NT2/D1 (cell line): ENCODE measurements around the gene EN2.

Source experiments
- DNase-seq: peaks from one replicate; pipeline ENCODE4 v3.0.0-alpha.2; 2011; ENCODE audit warnings: low read depth, low spot score
- H3K27me3 ChIP-seq: 2 replicates; pipeline ENCODE4 v1.6.0; 2011; ENCODE audit warnings: mild to moderate bottlenecking; ENCODE audit not compliant: insufficient read length, insufficient read depth
- H3K36me3 ChIP-seq: 2 replicates; pipeline ENCODE4 v1.6.1; 2011; ENCODE audit warnings: mild to moderate bottlenecking, low read length, mixed read lengths; ENCODE audit not compliant: insufficient read depth, insufficient read length
- H3K4me1 ChIP-seq: 2 replicates; pipeline ENCODE4 v1.5.1; 2011; ENCODE audit not compliant: insufficient read depth, insufficient read length
- H3K4me3 ChIP-seq: 2 replicates; pipeline ENCODE4 v1.5.1; 2011; ENCODE audit warnings: low read depth; ENCODE audit not compliant: insufficient read length
- H3K9ac ChIP-seq: 2 replicates; pipeline ENCODE4 v1.6.0; 2011; ENCODE audit warnings: low read depth; ENCODE audit not compliant: insufficient read length
- H3K9me3 ChIP-seq: 2 replicates; pipeline ENCODE4 v1.5.1; 2011; ENCODE audit warnings: mild to moderate bottlenecking, low read length; ENCODE audit not compliant: insufficient read depth
- SUZ12 ChIP-seq: IDR thresholded peaks from 2 replicates; pipeline ENCODE4 v1.6.1; 2011; ENCODE audit not compliant: insufficient read length, insufficient read depth; ENCODE audit errors: extremely low read depth
- YY1 ChIP-seq: IDR thresholded peaks from 2 replicates; pipeline ENCODE4 v1.6.1; 2011; ENCODE audit not compliant: insufficient read length, insufficient read depth
- ZNF274 ChIP-seq: IDR thresholded peaks from 2 replicates; pipeline ENCODE4 v1.6.1; 2011; ENCODE audit warnings: mild to moderate bottlenecking, low read depth, low read length

EN2 gene

DNA sequence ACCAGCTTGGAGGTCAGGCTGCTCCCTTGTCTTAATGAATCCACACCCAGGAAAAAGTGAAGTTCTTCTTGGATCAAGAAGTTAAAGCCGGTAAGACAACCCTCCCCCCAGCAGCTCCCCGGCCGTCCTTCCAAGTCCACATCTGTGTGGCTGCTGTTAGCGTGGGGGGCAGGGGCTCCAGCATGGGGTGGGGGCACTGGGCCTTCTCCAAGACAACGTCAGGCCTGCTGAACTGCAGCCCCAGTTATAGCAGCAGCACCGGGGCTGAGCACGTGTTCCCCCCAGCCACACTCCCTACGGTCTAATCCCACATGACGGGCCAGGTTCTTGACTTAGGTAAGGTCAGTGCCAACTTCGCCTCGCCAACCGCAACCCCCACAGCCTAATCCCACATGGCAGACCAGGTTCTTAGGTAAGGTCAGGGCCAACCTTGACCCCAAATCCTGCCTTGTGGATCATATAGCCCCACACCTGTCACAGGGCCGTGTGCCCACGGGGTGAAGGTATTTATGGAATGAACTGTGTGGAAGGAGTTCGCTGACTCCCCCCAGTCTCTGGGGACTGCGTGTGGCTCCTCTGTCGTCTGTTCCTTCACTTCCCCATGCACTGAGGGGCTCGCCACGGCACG, 30.4 kb upstream of the EN2 start:
- H3K4me1 ChIP-seq, result peaks cover 3% of the 10 kb centered on the region
- no peak overlapping the region for H3K4me3 ChIP-seq
- no peaks in the 10 kb centered on the region for H3K9me3 ChIP-seq
- H3K9ac ChIP-seq, result no peak overlapping the region
- TF ChIP-seq YY1 (no peak), SUZ12 (no peak), ZNF274 (no peak)
- peaks cover 6% of the 10 kb centered on the region for H3K27me3 ChIP-seq
- DNase-seq, result no peak
- H3K36me3 ChIP-seq, result no peaks in the 10 kb centered on the region

DNA sequence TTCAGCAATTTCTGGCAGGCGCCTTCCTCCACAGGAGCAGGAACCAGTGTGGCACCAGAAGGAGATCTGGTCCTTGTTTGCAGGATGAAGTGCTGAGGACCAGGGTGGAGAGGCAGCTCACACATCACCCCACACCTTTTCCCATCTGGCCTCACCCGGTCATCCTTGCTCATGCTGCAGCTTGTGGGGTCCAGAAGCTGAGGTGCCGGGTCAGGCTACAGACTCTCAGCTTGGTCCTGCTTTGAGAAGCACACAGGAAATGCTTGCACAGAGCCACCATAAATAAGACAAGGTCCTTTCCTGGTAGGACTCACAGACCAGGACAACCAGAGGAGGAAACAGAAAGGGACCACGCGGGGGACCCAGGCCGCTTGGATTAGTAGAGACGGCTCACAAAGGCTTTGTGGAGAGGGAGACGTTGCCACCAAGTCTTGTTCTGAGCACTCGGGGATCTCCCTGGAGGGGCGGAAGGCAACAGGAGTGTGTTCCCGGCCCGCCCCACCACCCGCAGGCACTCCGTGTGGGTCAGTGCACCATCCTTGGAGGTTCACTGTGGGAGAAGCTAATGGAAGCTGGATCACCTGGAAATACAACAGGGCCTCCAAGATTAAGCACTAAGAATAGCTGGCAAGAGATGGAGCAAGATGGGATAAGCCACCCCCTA, 29.6 kb upstream of the EN2 start:
- H3K9ac ChIP-seq, result no peak overlapping the region
- no peak for DNase-seq
- peaks cover 3% of the 10 kb centered on the region for H3K4me1 ChIP-seq
- H3K36me3 ChIP-seq, result no peaks in the 10 kb centered on the region
- peaks cover 6% of the 10 kb centered on the region for H3K27me3 ChIP-seq
- TF ChIP-seq YY1, result no peak
- no peak for TF ChIP-seq ZNF274
- no peak for TF ChIP-seq SUZ12
- H3K9me3 ChIP-seq, result no peaks in the 10 kb centered on the region
- no peak overlapping the region for H3K4me3 ChIP-seq

DNA sequence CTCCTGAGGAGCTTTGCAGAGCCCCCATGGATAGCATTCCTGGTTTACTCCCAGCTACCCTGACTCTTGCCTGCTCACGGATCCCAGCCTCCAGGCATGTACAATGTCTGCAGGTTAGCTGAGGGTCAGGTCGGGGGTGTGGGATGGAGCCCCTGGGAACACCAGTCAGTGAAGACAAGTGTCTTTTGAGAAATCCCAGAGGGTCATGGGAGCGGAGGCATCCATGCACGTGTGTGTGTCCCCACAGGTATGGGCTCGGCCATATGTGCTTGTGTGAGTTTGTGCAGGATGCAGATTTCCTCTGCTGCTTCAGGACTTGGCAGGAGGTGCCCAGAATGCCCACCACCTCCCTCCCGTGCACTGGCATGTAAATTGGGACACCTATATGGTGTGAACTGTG, 28.3 kb upstream of the EN2 start:
- H3K4me3 ChIP-seq, result no peak overlapping the region
- H3K4me1 ChIP-seq, result peaks cover 3% of the 10 kb centered on the region
- peaks cover 6% of the 10 kb centered on the region for H3K27me3 ChIP-seq
- DNase-seq, result no peak
- H3K9me3 ChIP-seq, result no peaks in the 10 kb centered on the region
- H3K9ac ChIP-seq, result no peak overlapping the region
- no peaks in the 10 kb centered on the region for H3K36me3 ChIP-seq
- TF ChIP-seq YY1, result no peak
- TF ChIP-seq SUZ12, result no peak
- no peak for TF ChIP-seq ZNF274

DNA sequence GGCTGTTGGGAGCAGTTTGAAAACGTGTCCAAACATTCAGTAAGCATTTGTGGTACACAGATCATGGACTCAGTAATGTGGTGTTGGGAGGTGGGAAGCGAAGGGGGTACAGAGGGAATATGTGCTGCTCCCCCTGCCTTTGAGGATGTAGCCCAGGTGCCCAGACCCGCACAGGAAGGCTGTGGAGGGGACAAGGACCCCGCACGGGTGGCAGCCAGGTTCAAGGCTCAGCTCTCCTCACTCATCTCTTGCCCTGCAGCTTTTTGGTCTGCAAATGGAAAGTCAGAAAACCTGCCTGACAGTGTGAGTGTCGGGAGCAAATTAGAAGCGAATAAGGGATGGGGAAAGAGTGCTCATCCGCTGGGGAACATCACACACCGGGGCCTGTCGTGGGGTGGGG, 27.3 kb upstream of the EN2 start:
- Histone ChIP-seq H3K27me3 (peaks cover 6% of the 10 kb centered on the region), H3K9ac (no peak overlapping the region), H3K36me3 (no peaks in the 10 kb centered on the region), H3K4me3 (no peak overlapping the region), H3K9me3 (no peaks in the 10 kb centered on the region), H3K4me1 (peaks cover 3% of the 10 kb centered on the region)
- no peak for DNase-seq
- TF ChIP-seq ZNF274 (no peak), YY1 (no peak), SUZ12 (no peak)

DNA sequence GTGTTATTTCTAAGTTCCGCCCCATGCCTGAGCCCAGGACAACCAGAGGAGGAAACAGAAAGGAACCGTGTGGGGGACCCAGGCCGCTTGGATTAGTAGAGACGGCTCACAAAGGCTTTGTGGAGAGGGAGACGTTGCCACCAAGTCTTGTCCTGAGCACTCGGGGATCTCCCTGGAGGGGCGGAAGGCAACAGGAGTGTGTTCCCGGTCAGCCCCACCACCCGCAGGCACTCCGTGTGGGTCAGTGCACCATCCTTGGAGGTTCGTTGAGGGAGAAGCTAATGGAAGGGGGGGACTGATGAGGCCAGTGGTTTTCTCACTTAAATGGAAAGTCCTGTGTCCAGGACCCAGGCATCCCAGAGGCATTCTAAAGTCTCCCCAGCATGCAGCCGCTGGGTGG, 26.7 kb upstream of the EN2 start:
- no peaks in the 10 kb centered on the region for H3K36me3 ChIP-seq
- H3K9me3 ChIP-seq, result no peaks in the 10 kb centered on the region
- H3K27me3 ChIP-seq, result peaks cover 6% of the 10 kb centered on the region
- peaks cover 3% of the 10 kb centered on the region for H3K4me1 ChIP-seq
- DNase-seq, result no peak
- TF ChIP-seq YY1, result no peak
- no peak for TF ChIP-seq SUZ12
- no peak for TF ChIP-seq ZNF274
- no peak overlapping the region for H3K9ac ChIP-seq
- H3K4me3 ChIP-seq, result no peak overlapping the region

DNA sequence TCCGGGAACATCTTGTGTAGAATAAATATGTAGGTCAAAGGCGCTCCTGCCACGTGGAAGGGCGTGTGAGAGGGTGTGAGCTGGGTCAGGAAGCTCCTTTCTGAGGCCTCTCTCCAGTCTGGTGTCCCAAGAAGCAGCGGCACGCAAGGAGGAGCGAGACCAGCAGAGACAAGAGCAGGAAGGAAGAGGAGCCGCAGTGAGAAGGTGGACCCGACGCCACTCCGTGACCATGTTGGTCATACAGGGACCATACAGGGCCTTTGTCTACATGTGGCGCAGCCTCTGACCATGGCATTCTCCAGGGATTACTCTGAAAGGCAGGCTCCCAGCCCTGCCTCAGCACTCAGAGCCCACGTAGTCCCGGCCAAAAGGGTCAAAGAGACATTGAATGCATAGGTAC, 26.2 kb upstream of the EN2 start:
- Histone ChIP-seq H3K36me3 (no peaks in the 10 kb centered on the region), H3K9ac (no peak overlapping the region), H3K9me3 (no peaks in the 10 kb centered on the region), H3K4me1 (peaks cover 3% of the 10 kb centered on the region), H3K4me3 (no peak overlapping the region), H3K27me3 (peaks cover 6% of the 10 kb centered on the region)
- TF ChIP-seq ZNF274 (no peak), YY1 (no peak), SUZ12 (no peak)
- no peak for DNase-seq

- no peak overlapping the region for H3K4me3 ChIP-seq
- H3K4me1 ChIP-seq, result peaks cover 3% of the 10 kb centered on the region
- no peaks in the 10 kb centered on the region for H3K9me3 ChIP-seq
- no peak for DNase-seq
- TF ChIP-seq YY1, result no peak
- no peak for TF ChIP-seq ZNF274
- TF ChIP-seq SUZ12, result no peak
- H3K9ac ChIP-seq, result no peak overlapping the region
- no peaks in the 10 kb centered on the region for H3K36me3 ChIP-seq
- H3K27me3 ChIP-seq, result no peaks in the 10 kb centered on the region
Observed at GRCh38 chr7:155435110-155435509, 22.8 kb upstream of the EN2 start.
